ENCODE results near the gene OR10D3. TPM values are rescaled to one million over a fixed set of nuclear protein-coding genes. Genes with fewer than 3 reads are reported as not detected.
"Not testable (repeated sequence)": the region's sequence is repeated elsewhere in the genome, so short reads cannot be mapped to it uniquely, and the experiment has no call there.

The OR10D3 gene
- total RNA-seq, 1 donor from 2014 or later = not detected

- DNase-seq (ENCODE audit: low spot score in 2 of 2) (no peak), FAIRE-seq (no peak)
These were observed 11.4 kb downstream of the OR10D3 start for GRCh38 chr11:124194293-124195188.

GRCh38 chr11:124195189-124195734 lies 12.1 kb downstream of the OR10D3 start:
- DNase-seq (ENCODE audit: low spot score in 2 of 2) (no peak), FAIRE-seq (no peak)

- FAIRE-seq = no peak
- no peak for DNase-seq (ENCODE audit: low spot score in 2 of 2)
These were observed 14.9 kb downstream of the OR10D3 start for GRCh38 chr11:124197999-124198398.

GRCh38 chr11:124198897-124199296 lies 15.8 kb downstream of the OR10D3 start:
- DNase-seq (ENCODE audit: low spot score in 2 of 2) (no peak), FAIRE-seq (no peak)

- DNase-seq (ENCODE audit: low spot score in 2 of 2) = no peak
- no peak for FAIRE-seq
These were observed 16.6 kb downstream of the OR10D3 start for GRCh38 chr11:124199702-124200101.

GRCh38 chr11:124200671-124201070 lies 17.5 kb downstream of the OR10D3 start:
- FAIRE-seq (no peak), DNase-seq (ENCODE audit: low spot score in 2 of 2) (no peak)

- FAIRE-seq = no peak
- DNase-seq (ENCODE audit: low spot score in 2 of 2) = no peak
These were observed 19.8 kb downstream of the OR10D3 start for GRCh38 chr11:124202951-124203350.

- DNase-seq (ENCODE audit: low spot score in 2 of 2) = no peak
- no peak for FAIRE-seq
These were observed 20.9 kb downstream of the OR10D3 start for GRCh38 chr11:124204008-124204407.

- FAIRE-seq = no peak
- DNase-seq (ENCODE audit: low spot score in 2 of 2) = no peak
These were observed 24.1 kb downstream of the OR10D3 start for GRCh38 chr11:124207102-124207792.

GRCh38 chr11:124209824-124210357 lies 26.7 kb downstream of the OR10D3 start:
- no peak for FAIRE-seq
- DNase-seq (ENCODE audit: low spot score in 2 of 2) = no peak

- DNase-seq (ENCODE audit: low spot score in 2 of 2) (no peak), FAIRE-seq (no peak)
These were observed 27.3 kb downstream of the OR10D3 start for GRCh38 chr11:124210421-124210820.

GRCh38 chr11:124211321-124211720 lies 28.2 kb downstream of the OR10D3 start:
- FAIRE-seq = no peak
- DNase-seq (ENCODE audit: low spot score in 2 of 2) = no peak

- FAIRE-seq (no peak), DNase-seq (ENCODE audit: low spot score in 2 of 2) (no peak)
These were observed 30.9 kb downstream of the OR10D3 start for GRCh38 chr11:124214027-124214426.

- FAIRE-seq (no peak), DNase-seq (ENCODE audit: low spot score in 2 of 2) (no peak)
These were observed 36.0 kb downstream of the OR10D3 start for GRCh38 chr11:124219126-124219525.

- no peak for FAIRE-seq
- DNase-seq (ENCODE audit: low spot score in 2 of 2) = no peak
These were observed 39.3 kb downstream of the OR10D3 start for GRCh38 chr11:124222407-124222806.

GRCh38 chr11:124224618-124225423 lies 41.7 kb downstream of the OR10D3 start:
- not testable (repeated sequence) for FAIRE-seq; DNase-seq (ENCODE audit: low spot score in 2 of 2)

GRCh38 chr11:124225471-124225870 lies 42.3 kb downstream of the OR10D3 start:
- DNase-seq (ENCODE audit: low spot score in 2 of 2) = no peak
- FAIRE-seq = no peak

GRCh38 chr11:124233376-124233775 lies 50.2 kb downstream of the OR10D3 start:
- FAIRE-seq (no peak), DNase-seq (ENCODE audit: low spot score in 2 of 2) (no peak)
